PFSK-1 (cell line): ENCODE data around the gene ERFL.

ENCODE experiments used
- POLR2AphosphoS5 ChIP-seq: IDR thresholded peaks from 2 replicates; pipeline ENCODE4 v1.6.1; 2012; ENCODE audit warnings: low read depth, mild to moderate bottlenecking, control low read depth, low read length, moderate library complexity
- TF ChIP-seq, protein P1 (sequence below), 2 experiments: IDR thresholded peaks; 2 replicates each; pipeline versions ENCODE4 v1.6.1 to v1.8.0; 2011 to 2012; ENCODE audit warnings: low read depth in 2 of 2, low read length in 2 of 2, control low read depth in 1 of 2, inconsistent platforms in 1 of 2, mild to moderate bottlenecking in 1 of 2, moderate library complexity in 1 of 2; ENCODE audit not compliant: insufficient read depth in 1 of 2

DNA sequence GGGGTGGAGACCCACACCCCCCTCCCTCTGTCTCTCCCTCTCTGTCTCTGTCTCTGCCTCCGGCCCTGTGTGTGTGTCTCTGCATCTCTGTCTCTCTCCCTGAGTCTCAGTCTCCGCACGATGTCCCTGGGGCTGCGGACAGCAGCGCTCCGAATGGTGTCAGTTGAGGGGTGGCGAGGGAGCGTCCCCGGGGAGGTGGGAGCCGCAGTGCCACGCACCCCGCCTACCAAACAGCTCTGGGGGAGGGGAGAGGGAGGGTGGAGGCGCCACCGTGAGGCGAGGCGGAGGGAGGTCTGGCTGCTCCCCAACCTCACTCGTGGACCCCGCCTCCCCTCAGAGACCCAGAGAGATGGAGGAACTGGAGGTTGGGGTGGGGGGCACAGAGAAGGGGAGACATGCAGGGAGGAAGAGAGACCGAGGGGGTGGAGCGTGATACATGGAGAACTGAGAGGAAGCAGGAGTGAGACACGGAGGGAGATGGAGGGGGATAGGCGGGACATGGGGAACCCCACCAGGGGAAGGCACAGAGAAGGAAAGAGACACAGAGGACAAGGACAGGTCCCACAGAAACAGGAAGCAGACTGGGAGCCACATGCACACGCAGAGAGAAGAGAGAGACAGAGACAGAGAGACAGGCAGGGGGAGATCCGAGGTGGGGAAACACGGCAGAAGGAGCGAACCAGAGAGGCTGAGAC lies 7.2 kb downstream of the ERFL start:
- TF ChIP-seq POLR2AphosphoS5: no peak
- TF ChIP-seq, protein P1, sequence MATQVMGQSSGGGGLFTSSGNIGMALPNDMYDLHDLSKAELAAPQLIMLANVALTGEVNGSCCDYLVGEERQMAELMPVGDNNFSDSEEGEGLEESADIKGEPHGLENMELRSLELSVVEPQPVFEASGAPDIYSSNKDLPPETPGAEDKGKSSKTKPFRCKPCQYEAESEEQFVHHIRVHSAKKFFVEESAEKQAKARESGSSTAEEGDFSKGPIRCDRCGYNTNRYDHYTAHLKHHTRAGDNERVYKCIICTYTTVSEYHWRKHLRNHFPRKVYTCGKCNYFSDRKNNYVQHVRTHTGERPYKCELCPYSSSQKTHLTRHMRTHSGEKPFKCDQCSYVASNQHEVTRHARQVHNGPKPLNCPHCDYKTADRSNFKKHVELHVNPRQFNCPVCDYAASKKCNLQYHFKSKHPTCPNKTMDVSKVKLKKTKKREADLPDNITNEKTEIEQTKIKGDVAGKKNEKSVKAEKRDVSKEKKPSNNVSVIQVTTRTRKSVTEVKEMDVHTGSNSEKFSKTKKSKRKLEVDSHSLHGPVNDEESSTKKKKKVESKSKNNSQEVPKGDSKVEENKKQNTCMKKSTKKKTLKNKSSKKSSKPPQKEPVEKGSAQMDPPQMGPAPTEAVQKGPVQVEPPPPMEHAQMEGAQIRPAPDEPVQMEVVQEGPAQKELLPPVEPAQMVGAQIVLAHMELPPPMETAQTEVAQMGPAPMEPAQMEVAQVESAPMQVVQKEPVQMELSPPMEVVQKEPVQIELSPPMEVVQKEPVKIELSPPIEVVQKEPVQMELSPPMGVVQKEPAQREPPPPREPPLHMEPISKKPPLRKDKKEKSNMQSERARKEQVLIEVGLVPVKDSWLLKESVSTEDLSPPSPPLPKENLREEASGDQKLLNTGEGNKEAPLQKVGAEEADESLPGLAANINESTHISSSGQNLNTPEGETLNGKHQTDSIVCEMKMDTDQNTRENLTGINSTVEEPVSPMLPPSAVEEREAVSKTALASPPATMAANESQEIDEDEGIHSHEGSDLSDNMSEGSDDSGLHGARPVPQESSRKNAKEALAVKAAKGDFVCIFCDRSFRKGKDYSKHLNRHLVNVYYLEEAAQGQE (IDR thresholded peaks at IDR 0.05; ENCODE audit: insufficient read depth in 1 of 2, low read depth in 2 of 2, low read length in 2 of 2): no peak
